BE2C (cell line): ENCODE data around the gene KIRREL3.

ENCODE experiments used
- DNase-seq: peaks from one replicate; pipeline ENCODE4 v3.0.0-alpha.2; 2020
- H3K27me3 ChIP-seq: fragments of 250-450 bp; sonication (Bioruptor Pico); 2 replicates; pipeline ENCODE4 v1.5.1; 2020; ENCODE audit warnings: mild to moderate bottlenecking
- H3K36me3 ChIP-seq: fragments of 250-450 bp; sonication (Bioruptor Pico); 2 replicates; pipeline ENCODE4 v1.5.1; 2020; ENCODE audit warnings: mild to moderate bottlenecking
- H3K4me1 ChIP-seq: fragments of 250-450 bp; sonication (Bioruptor Pico); 2 replicates; pipeline ENCODE4 v1.5.1; 2020
- H3K4me3 ChIP-seq: 2 replicates; pipeline ENCODE4 v1.5.1; 2011; ENCODE audit warnings: low read depth, low read length
- H3K9me3 ChIP-seq: fragments of 250-450 bp; sonication (Bioruptor Pico); 2 replicates; pipeline ENCODE4 v1.5.1; 2020
- CTCF ChIP-seq: IDR thresholded peaks from 2 replicates; pipeline ENCODE4 v1.5.1; 2012; ENCODE audit warnings: mild to moderate bottlenecking, low read depth, low read length

Gene KIRREL3

DNA sequence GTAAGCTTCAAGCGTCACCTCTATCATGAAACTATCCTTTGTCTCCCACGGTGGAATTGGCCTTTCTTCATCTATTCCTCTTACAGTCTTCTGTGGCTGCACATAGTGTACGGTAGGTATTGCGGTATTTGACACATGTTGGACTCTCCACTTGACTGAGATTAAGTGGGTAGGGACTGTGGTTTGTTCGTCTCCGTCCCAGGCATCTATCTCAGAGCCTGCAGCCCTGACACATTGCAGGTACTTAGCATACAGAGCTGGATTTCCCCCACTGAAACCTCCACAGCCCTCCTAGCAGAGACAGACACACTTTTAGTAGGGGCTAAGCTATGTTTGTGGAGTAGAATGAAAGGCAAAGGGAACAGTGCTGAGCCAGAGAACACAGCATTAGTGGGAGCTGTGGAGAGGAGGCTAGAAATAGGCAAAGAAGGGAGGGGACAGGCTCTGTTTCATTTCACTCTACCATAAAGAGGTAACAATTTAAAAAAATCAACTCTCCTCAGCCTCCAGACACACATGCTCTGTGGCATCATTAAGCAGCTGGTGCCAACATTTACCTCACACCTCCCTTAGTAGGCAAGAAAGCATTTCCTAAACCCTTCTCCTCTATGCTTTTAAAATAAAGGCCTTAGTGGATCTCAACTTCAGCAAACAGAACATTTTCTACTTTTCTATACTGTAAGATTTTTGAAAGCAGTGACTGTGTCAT is 277.5 kb downstream of the KIRREL3 start:
- H3K27me3 ChIP-seq: peaks cover 63% of the 10 kb centered on the region
- DNase-seq: no peak
- no peak for TF ChIP-seq CTCF

GRCh38 chr11:126722006-126722736 is 278.4 kb downstream of the KIRREL3 start:
- no peaks in the 10 kb centered on the region for H3K4me1 ChIP-seq
- H3K27me3 ChIP-seq: peaks cover 63% of the 10 kb centered on the region
- no peaks in the 10 kb centered on the region for H3K36me3 ChIP-seq
- no peak overlapping the region for H3K4me3 ChIP-seq
- DNase-seq: no peak
- no peaks in the 10 kb centered on the region for H3K9me3 ChIP-seq
- no peak for TF ChIP-seq CTCF

More for the DNA sequence above, 277.5 kb downstream of the KIRREL3 start:
- Histone ChIP-seq H3K4me1 (no peaks in the 10 kb centered on the region), H3K4me3 (no peak overlapping the region), H3K36me3 (no peaks in the 10 kb centered on the region), H3K9me3 (no peaks in the 10 kb centered on the region)

DNA sequence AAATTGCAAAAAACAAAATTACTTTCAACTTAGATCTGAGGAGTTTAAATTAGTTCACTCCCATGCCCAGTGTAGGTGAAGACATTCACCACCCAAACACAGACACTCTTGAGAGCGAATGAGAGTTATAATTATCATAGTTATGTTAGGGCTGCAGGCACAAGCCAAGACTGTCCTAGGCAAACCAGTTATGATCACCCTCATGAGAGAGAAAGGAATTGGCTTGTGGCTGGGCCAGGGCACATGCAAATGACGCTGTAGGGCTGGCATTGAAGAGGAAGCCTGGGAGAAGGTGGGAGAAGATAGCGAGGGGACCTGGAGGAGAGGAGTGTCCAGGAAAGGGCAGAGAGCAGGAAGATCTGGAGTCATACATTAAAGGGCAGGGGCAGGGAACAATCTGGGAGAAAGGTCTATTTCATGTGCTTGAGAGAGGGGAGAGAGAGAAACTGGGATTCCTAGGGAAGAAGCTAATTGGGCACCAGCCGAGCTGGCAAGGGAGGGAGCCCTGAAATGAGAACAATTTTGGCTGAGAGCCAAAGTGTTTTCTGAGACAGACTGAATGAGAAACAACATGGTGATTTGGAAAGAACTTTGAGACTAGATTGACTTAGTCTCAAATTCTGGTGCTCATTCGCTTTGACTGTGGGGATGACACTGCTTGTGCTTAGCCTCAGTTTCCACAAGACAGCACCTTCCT is 279.9 kb downstream of the KIRREL3 start:
- Histone ChIP-seq H3K4me1 (no peaks in the 10 kb centered on the region; the same call in 1 of the 2 replicates), H3K9me3 (no peaks in the 10 kb centered on the region), H3K27me3 (peaks cover 61% of the 10 kb centered on the region), H3K4me3 (no peak overlapping the region), H3K36me3 (no peaks in the 10 kb centered on the region)
- no peak for TF ChIP-seq CTCF
- no peak for DNase-seq

DNA sequence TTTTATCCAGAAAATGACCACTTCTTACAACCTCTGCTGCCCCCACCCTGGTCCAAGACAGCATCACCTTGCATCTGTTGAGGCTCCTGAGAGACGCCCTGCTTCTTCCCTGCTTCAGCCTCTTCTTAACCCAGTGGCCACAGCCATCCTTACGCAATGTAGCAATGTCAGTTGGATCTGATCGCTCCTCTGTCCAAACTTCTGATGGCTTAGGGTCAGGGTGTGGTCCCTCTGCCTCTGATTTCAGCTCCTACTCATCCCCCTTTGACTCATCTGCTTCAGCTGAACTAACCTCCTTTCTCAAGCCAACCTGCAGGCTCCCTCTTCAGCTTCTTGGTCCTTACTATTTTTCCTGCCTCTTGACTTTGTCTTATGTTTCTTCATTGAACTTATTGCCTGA is 280.8 kb downstream of the KIRREL3 start:
- H3K36me3 ChIP-seq: no peaks in the 10 kb centered on the region
- no peaks in the 10 kb centered on the region for H3K9me3 ChIP-seq
- DNase-seq: no peak
- H3K27me3 ChIP-seq: peaks cover 64% of the 10 kb centered on the region
- no peaks in the 10 kb centered on the region; the same call in 1 of the 2 replicates for H3K4me1 ChIP-seq
- H3K4me3 ChIP-seq: no peak overlapping the region
- no peak for TF ChIP-seq CTCF

- Histone ChIP-seq H3K27me3 (peaks cover 72% of the 10 kb centered on the region), H3K36me3 (no peaks in the 10 kb centered on the region), H3K9me3 (no peaks in the 10 kb centered on the region), H3K4me1 (no peaks in the 10 kb centered on the region; the same call in 1 of the 2 replicates), H3K4me3 (no peak overlapping the region)
- no peak for TF ChIP-seq CTCF
- no peak for DNase-seq
Observed at GRCh38 chr11:126718276-126718675, 282.3 kb downstream of the KIRREL3 start.
